ENCODE data around the gene PRKAA1.
"Not testable (repeated sequence)": the region's sequence is repeated elsewhere in the genome, so short reads cannot be mapped to it uniquely, and the experiment has no call there.

PRKAA1 gene

DNA sequence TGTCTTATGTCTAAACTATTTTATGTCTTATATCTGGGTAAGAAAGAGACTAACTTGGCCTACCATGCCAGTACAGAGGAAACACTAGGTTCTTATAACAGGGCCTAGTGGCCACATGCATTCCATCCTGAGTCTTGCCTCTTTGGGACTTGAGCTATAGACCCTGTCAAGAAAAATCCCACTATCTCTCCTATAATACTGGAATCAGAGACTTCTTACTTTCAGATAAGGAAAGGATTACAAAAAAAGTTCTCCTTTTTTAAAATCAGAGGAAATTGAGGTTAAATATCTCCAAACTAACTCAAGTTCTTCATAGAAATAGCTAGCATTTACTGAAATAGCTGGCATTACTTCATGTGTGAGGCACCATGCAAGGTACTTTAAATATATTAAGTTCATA, 84.2 kb downstream of the PRKAA1 start:
- in situ Hi-C loops (cut with HindIII; ENCODE audit: low sequenced_read_pairs) = no loop called here
- DNase-seq (ENCODE audit: low read depth, low spot score) = no peak
- TF ChIP-seq, protein P1, sequence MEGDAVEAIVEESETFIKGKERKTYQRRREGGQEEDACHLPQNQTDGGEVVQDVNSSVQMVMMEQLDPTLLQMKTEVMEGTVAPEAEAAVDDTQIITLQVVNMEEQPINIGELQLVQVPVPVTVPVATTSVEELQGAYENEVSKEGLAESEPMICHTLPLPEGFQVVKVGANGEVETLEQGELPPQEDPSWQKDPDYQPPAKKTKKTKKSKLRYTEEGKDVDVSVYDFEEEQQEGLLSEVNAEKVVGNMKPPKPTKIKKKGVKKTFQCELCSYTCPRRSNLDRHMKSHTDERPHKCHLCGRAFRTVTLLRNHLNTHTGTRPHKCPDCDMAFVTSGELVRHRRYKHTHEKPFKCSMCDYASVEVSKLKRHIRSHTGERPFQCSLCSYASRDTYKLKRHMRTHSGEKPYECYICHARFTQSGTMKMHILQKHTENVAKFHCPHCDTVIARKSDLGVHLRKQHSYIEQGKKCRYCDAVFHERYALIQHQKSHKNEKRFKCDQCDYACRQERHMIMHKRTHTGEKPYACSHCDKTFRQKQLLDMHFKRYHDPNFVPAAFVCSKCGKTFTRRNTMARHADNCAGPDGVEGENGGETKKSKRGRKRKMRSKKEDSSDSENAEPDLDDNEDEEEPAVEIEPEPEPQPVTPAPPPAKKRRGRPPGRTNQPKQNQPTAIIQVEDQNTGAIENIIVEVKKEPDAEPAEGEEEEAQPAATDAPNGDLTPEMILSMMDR (IDR thresholded peaks at IDR 0.05; ENCODE audit: low read depth, low read length) = no peak

DNA sequence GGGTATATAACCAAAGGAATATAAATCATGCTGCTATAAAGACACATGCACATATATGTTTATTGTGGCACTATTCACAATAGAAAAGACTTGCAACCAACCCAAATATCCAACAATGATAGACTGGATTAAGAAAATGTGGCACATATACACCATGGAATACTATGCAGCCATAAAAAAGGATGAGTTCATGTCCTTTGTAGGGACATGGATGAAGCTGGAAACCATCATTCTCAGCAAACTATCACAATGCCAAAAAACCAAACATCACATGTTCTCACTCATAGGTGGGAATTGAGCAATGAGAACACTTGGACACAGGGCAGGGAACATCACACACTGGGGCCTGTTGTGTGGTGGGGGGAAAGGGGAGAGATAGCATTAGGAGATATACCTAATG, 87.6 kb downstream of the PRKAA1 start:
- H3K4me3 ChIP-seq (ENCODE audit: low read depth, low read length); DNase-seq (ENCODE audit: low read depth, low spot score); in situ Hi-C loops (cut with HindIII; ENCODE audit: low sequenced_read_pairs): not testable (repeated sequence)

More for the DNA sequence above, 84.2 kb downstream of the PRKAA1 start:
- H3K4me3 ChIP-seq (ENCODE audit: low read depth, low read length) = no peak overlapping the region

Measured in astrocyte of the spinal cord (primary cell).